ENCODE data around the gene POLR2B.
"Not testable (repeated sequence)": the region's sequence is repeated elsewhere in the genome, so short reads cannot be mapped to it uniquely, and the experiment has no call there.

The POLR2B gene

GRCh38 chr4:57059890-57060716, 81.4 kb downstream of the POLR2B start:
- DNase-seq: no peak

GRCh38 chr4:57060717-57061067, 82.0 kb downstream of the POLR2B start:
- not testable (repeated sequence) for DNase-seq

GRCh38 chr4:57061395-57061794, 82.7 kb downstream of the POLR2B start:
- no peak for DNase-seq

DNA sequence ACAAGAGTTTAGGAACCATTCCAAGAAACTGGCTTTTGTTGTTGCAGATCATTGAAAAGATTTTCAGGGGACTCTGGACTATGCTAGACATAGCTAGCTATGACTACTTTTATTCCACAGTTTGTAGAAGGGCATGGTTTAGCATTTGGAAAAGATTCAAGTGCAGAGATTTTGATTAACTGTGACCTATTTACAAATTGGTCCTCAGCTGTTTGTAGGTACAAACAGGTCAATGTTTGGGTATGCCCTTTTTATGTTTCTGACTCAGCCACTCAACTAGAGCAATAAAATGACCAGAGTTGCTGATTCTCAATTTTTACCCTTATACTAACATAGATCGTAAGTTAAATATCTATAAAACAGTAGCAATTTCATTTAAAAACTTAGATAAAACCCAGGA, 84.8 kb downstream of the POLR2B start:
- no peak for DNase-seq

- no peak for DNase-seq
Observed at GRCh38 chr4:57064120-57064519, 85.4 kb downstream of the POLR2B start.

GRCh38 chr4:57064811-57065711, 86.4 kb downstream of the POLR2B start:
- no peak for DNase-seq

GRCh38 chr4:57065730-57066482, 87.2 kb downstream of the POLR2B start:
- DNase-seq: no peak

DNA sequence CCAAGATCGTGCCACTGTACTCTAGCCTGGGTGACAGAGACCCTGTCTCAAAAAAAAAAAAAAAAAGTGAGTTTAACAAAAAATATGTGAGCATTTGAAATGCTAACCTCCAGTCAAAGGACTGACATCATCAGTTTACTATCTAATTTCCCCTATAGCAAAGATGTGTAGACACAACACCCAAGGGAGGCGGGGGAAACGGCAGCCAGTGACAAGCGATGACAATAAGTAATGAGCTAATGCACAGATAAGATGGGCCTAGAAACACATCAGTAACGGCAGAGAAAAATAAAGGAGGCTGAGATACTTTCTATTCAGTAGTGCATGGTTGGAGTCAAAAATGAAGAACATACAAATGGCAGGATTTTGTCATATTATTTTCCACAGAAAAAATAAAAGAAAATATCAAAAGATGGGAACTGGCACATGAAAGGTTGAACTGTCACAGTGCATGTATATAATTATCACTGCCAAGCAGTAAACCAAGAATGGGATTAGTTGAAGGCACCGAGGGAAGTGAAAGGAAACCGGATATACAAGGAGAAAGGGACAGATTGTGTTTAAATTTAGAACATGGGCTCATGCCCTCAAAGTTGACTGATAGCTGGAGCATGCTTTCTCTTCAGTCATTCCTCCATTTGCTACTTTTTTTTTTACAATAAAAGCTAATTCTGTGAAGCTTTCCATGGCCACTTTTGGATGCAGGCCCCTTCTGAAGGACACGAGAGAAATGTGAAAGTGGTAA, 89.7 kb downstream of the POLR2B start:
- DNase-seq: no peak

GRCh38 chr4:57070461-57070860, 91.8 kb downstream of the POLR2B start:
- DNase-seq: no peak

DNA sequence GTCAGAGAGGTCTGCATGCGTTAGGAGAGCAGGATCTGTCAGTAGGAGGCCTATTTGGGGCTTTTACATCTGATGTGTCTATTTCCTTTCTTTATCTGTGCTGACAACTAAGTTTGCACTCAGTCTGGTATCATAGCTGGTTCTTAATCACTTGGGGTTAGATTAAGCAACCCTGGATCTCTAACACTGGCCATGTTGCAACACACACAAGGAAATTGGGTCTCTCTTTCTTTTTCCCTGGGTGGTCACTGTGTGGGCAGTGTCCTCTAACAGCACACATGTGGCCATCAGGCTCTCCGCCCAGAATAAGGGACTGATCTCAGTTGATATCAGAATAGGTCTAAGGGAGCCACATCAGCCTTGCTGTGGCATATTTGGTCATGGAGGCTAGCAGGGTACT, 92.6 kb downstream of the POLR2B start:
- DNase-seq: no peak

DNA sequence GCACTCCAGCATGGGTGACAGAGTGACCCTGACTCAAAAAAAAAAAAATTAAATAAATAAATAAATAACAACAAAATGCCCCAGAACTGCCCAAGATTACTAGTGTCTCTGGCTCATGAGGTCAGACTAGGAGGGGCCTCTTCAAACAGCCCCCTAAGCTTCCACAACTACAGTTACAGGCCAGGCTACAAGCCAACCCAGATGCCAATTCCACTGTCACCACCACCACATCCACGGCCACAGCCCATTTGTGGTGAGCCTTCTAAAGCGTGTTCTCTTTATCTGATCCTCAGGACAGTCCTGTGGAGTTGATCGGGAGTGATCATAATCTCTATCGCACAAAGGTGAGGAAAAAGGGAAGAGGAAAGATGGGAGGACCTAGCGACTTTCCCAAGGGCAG, 94.9 kb downstream of the POLR2B start:
- no peak for DNase-seq

- no peak for DNase-seq
Observed at GRCh38 chr4:57074744-57075143, 96.0 kb downstream of the POLR2B start.

- DNase-seq: no peak
Observed at GRCh38 chr4:57075367-57075766, 96.7 kb downstream of the POLR2B start.

GRCh38 chr4:57076646-57077045, 98.0 kb downstream of the POLR2B start:
- DNase-seq: no peak

DNA sequence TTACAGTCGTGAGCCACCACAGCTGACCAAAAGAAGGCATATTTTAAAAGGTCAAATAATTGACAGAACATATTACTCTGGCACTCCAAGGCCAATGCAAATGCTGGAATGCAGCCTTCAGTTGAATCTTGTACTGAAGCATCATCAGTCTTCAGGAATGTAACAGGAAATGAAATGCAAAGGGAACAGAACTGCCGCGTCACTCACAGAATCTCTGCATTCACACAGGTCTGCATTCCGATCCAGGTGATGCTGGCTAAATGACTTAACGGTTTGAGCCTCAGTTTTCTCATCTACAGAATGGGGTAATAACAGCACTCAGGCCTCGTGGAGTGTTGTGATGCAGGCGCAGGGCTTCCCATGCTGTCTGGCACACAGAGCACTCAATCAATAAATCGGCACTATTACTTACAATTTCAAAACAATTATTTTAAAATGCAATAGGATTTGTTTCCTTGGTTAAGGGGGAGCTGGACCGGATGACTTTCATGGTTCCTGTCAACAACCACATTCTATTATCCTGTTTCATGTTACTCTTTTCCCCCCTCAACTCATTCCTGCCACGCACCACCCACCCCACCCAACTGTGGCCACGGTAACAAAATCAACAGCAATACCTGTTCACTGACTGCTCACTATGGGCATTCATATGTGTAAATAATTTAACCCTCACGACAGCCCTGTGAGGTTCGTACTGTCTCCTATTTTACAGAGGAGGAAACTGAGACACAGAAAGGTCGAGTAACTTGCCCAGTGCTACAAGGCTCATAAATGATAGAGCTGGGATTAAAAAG, 99.1 kb downstream of the POLR2B start:
- DNase-seq: no peak

DNA sequence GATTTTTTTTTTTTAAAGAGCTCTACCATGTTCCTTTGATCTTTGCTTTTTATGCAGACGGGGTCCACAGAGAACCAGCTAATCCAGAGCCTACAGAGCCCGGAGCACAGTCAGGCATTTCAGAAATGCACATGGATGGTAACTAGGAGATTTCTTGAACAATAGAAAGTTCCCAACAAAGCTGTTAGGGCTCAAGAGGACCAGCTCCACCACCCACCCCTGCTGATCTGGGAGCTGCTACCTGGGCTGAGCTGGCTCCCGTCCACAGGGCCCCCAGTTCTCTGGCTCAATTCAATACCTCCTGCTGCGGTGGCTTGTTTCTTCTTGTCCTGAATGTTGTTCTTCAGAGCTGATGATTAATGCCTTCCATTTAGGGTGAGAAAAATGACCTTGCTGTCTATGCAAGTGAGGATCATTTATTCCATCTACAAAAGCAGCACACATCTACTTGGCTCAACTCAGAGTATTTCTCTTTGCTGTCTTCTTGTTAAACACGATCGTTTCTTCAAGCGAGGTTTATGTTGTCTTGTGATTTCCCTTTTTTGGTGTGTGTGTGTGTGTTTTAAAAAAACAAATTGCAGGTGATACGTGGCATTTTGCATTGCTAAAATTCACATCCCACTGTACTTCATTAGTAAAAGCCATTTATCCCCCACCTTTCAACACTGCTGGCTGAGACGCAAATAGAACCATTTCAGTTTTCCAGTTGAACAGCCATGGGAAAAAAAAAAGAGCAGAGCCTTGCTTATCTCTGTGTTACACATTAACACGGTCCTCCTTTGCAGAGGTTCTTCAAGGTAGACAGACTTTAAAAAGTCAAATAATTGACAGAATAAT, 100.2 kb downstream of the POLR2B start:
- DNase-seq: no peak
